Stimulated activated CD4-positive, alpha-beta T cell treated with anti-CD3 and anti-CD28 coated beads, Interleukin-15, amount 100 ng/mL, for 24 hours (primary cell): ENCODE data around the gene ATP6V0D1.
"Not testable (repeated sequence)": the region's sequence is repeated elsewhere in the genome, so short reads cannot be mapped to it uniquely, and the experiment has no call there.

Experiments
- DNase-seq: peaks from one replicate; pipeline ENCODE4 v3.0.0-alpha.2; 2020

ATP6V0D1 gene

DNA sequence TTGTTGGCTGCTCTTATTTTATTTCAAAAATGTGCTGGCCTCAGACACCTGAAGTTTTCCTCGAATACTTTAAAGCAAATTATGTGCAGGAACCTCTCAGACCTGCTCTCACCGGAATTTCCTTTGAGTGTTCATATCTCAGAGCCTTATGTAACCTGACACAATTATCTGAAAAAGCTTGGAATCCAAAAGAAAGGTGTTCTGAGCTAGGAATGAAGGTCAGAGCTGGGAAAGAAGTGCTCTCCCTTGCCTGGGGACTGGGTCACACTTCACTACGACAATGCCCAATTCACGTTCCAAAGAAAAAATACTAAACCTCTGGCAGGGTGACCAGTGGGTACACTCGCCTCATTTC lies 56.7 kb downstream of the ATP6V0D1 start:
- no peak for DNase-seq

DNA sequence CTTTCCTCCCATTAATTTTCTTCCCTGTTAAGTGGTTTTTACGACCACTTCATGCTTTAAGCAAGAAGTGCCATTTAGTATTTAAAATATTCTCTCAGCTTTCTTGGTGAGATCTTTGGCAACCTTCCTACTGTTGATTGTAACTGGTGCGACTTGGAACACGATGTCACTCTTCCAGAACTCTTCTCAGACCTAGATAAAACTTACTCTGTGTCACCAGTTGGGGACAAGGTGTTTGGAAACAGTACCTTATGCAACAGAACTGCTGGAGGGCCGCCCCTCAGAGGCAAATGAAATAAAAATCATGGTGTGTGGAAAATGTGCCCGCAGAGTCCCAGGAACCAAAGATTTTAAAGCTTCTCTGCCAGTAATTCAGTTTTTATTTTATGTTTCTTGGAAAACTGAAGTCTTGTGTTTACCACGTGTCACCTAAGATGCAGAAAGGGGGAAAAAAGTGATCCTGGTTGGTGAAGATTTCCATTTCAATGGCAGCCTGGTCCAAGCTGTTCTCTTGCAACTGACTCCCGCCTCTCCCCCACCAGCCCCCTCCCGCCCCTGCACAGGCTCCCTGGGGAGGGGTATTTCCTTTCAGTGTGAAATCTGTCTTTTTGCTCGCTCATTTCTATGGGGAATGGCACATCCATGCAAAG lies 57.2 kb downstream of the ATP6V0D1 start:
- no peak for DNase-seq

DNA sequence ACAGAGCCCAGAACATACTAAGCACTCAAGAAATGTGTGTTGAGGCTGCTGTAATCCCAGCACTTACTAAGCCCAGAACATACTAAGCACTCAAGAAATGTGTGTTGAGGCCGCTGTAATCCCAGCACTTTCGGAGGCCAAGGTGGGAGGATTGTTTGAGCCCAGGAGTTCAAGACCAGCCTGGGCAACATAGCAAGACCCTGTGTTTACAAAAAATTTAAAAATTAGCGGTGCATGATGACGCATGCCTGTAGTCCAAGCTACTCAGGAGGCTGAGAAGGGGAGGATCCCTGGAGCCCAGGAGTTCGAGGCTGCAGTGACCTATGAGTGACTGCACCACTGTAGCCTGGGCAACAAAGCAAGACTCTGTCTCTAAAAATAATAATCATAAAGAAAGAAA lies 57.9 kb downstream of the ATP6V0D1 start:
- no peak for DNase-seq

DNA sequence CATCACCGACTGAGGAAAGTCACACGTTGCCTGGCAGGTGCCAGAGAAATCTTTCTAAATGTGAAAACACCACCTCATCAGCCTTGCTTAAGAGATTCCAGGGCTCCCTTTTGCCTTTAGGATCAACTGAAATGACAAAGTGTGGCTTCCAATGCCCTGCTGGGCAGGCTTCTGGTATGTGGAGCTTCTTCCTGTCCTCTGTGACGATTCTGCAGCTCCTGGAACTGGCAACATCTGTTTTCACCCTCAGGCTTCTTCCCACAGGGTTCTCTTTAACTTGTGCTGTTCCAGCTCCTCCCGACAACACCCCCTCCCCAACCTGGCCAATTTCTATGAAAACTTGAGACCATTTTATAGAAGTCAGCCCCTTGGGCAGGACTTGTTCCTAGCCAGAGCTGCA lies 59.9 kb downstream of the ATP6V0D1 start:
- no peak for DNase-seq

DNA sequence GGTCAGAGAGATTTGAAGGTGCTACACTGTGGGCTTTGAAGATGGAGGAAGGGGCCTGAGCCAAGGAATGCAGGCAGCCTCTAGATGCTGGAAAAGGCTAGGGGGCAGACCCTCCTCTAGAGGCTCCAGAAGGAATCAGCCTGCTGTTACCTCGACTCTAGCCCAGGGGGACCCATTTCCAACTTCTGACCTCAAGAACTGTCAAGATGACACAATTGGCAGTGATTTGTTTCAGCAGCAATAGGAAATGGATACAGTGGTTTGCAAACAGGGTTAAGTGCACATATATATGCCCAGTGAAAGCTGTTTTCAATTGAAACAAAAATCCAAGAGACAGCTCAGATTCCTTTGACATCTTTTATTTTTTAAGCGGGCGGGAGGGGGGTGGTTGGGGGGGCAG lies 61.0 kb downstream of the ATP6V0D1 start:
- DNase-seq = no peak

DNA sequence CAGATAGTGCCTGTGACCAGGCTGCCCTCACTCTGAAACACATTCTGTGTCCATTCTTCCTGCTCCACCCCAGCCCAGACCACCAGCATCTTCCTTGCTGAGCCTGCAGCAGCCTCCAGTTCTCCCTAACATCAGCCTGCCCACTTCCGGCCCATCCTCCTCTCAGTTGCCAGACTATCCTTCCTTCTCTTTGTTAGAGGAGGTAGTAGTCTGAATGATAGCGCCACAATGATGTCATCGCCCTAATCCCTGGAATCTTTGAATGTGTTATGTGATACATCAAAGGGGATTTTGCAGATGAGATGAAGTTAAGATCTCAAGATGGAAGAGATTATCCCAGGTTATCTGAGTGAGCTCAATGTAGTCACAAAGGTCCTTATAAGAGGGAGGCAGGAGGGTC lies 61.5 kb downstream of the ATP6V0D1 start:
- DNase-seq = no peak

DNA sequence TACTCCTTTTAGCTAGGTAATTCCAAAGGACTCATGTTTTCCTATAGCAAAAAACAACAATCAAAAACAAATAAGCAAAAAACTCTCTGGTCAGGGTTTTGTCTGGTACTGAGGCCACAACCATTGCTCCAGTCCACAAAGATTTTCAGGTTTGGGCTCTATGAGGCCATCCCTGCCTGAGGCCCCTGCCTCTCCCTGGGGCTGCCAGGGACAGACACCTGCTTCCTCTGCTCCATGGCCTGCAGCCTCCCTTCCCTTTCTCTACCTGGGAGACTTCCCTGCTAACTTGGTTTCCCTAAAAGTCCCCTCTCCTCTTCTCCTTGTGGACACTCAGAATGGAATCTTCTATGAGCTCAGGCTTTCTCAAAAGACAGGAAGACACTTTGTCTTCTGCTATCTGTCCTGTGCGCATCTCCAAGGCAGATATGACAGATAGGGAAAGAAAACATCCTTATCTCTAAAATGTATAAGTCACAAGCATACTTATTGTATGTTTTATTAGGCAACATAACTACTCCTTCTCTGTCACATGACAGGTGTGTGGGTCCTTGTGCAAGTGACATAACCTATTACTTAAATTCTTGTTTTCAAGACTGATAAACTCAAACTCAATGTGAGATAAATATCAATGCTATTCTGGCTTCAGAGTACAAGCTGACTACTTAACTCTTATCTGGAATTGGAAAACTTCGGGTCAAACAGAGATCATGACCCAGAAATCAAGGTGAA lies 63.5 kb downstream of the ATP6V0D1 start:
- DNase-seq = no peak

DNA sequence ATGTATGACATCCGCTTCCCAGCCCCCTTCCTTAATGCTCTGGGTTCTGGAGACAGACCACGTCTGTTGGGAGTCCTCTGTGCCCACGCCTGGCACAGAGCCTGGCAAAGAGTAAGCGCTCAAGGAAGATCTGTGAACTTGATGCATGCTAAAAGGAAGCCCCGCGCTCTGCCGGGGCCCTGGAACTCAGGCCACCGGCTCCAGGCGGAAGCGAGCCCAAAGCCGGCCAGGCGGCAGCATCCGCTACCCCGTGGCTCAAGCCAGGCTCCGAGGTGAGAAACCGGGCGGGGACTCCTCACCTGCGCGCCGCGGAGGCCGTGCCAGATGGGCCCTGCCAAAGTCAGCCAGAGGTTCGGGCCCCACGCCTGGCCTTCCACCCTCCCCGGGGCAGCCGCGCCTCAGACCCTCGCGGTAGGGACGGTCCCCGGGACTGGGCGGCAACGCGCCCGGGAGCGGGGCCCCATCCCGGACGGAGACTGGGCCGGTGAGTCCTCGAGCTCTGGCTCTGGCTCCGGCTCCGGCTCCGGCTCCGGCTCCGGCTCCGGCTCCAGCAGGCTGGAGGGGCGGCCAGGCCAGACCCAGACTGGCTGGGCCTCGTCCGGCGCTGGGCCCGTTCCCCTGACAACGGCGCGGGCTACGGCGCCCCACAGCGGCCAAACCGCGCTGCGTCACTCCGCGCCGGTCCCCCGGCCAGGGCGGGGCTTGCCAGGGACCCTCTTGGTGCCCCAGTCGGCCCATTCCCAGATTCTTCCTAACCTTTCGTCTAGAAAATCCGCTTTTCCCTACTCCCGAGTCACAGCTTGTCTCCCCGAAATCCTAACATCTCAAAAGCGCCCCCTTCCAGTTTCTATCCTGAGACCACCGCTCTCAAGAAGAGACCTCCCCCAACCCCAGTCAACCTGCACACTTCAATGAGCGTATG lies 64.8 kb downstream of the ATP6V0D1 start, which contains the start of gene ZDHHC1:
TSS of gene ZDHHC1 (minus strand) at position 606 of the 922 bp plus-strand sequence. CDS start 8,702 bp downstream, outside the sequence.
- DNase-seq = peak; percentile 75

DNA sequence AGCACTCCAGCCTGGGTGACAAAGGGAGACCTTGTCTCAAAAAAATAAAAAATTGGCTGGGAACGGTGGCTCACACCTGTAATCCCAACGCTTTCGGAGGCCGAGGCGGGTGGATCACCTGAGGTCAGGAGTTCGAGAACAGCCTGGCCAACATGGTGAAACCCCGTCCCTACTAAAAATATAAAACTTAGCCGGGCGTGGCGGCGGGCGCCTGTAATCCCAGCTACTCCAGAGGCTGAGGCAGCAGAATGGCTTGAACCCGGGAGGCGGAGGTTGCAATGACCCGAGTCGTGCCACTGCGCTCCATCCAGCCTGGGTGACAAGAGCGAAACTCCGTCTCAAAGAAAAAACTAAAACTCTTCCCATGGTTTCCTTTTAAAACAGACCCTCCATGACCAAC lies 65.5 kb downstream of the ATP6V0D1 start:
- DNase-seq = not testable (repeated sequence)

DNA sequence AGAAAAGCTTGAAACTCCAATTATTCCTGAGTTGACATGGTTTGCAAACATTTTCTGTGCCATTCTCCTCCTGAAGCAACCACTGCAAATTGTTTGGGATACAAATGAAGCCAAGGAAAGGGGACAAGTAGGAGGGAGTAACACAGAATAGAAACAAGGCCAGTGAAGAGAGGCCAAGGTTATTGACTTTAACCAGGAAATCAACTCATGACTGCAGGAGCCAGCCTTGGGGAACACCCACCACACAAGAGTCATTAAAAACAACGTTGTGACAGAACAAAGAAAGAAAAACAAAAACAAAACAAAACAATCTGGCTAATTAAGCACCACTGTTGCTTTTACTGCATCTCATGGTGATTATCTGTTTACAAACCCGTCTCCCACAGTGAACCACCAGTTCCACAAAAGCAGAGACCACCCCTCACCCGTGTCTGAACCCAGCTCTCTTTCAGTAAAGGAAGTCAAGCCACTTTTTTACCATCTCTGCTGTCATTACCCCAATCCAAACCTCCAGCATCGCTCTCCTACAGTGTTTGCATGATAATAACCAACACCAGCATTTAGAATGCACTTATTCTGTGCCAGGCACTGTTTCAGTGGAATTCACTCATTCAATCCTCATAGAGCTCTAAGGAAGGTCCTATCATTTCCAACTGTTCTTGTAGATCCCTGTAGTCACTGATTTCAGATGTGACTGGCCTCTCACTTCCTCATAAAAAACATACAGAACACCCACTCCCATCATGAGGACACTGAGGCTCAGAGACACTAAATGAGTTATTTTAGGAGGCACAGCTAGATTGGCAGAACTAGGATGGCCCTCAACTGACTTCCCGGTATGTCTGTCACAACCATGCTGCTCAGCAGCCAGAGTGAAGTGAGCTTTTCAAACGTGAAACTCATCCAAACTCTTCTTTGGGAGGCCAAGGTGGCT lies 66.7 kb downstream of the ATP6V0D1 start:
- DNase-seq = no peak

DNA sequence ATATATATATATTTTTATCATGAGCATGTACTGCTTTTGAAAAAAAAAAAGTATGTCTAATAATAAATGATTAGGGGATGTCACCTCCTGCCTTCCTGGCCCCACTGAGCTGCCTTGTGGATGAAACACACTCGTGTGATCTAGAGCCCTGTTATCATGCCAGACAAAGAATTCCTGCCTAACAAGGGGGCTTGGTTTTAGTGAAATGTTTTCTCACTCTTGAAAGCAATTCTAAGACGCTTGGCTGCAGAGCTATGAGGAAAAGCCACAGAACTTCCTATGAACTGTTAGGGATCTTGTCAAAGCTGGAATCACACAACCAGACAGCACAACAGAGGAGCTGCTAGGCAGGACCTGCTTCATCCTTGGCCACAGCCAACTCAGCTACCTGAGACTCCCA lies 68.7 kb downstream of the ATP6V0D1 start:
- no peak for DNase-seq

DNA sequence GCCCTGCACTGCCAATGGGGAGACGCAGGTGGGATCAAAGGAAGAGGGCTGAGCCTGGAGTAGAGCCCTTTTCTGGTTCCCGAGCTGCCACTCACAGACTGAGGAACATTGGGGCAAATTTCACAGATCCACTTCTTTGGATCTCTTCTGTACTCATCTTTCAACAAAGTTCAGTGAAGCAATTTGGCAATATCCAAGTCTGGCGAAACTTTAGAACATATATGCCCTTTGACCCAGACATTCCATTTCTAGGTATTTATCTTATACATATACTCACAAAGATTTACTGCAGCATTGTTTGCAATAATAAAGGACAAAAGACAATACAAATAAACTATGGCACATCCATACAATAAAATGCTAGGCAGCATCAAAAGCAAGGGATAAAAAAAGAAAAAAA lies 69.6 kb downstream of the ATP6V0D1 start:
- no peak for DNase-seq

DNA sequence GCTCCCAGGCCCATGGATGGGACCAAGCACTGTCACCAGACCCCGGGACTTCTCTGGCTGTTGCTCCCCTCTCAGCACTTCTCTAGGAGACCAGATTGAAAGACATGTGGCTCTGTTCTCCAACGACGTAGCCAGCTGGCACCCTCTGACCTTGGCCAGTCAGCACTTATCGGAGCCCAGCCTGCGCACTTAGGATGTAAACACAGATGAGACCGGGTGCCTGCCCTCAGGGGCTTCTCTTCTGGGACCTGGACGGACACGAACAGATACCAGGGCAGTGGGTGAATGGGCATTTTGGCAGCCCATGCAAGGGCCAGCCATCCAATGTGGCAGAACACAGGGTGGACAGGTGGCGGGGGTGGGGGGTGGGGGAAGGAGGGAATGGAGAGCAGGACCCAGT lies 71.3 kb downstream of the ATP6V0D1 start:
- no peak for DNase-seq

DNA sequence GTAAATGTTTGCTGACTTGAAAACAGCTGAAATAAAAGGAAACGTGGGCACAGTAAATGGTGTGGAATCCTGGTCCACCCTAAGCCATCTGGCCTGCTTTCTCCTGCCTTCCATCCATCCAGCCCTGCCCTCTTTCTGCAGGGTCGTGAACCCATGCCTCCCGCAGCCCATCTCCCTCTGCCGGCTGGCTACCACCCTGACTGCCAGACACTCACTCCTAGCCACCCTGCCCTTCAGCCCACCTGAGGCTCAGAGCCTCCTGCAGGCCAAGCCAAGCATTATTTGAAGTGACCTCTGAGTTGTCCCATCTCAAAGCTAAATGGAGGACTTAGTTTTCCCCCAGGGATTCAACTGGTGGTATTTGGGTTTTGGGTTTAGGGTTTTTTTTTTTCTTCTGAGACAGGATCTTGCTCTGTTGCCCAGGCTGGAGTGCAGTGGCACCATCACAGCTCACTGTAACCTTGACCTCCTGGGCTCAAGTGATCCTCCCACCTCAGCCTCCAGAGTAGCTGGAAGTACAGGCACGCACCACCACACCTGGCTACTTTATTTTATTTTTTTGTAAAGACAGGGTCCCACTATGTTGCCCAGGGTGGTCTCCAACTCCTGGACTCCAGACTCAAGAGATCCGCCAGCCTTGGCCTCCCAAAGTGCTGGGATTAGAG lies 73.0 kb downstream of the ATP6V0D1 start:
- no peak for DNase-seq

DNA sequence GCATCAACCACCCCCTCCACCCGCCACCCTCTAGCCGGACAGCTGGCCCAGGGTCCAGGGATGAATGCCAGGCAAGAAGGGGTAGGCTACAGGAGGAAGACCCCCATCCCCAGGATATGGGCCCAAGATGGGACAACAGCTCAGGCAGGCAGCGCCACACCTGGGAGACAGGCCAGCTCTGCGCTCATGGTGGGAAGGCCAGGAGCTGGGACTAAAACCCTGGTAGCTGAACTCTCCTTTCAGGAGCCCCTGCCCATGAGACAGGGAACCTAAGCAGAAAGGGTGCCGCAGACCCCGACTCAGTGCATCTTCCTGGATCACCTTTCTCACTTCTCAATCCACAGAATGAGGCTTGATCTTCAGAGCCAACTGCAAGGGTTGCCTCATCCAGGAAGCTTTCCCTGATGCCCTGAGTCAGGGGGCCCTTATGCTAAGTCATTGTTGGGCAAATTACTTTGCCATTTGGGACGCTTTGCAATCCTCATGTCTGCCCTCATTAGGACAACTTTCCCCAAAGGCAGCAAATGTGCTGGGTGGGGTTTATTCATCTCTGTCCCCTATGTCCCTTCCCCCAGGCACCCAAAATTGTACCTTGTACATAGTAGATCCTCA lies 73.7 kb downstream of the ATP6V0D1 start:
- no peak for DNase-seq

DNA sequence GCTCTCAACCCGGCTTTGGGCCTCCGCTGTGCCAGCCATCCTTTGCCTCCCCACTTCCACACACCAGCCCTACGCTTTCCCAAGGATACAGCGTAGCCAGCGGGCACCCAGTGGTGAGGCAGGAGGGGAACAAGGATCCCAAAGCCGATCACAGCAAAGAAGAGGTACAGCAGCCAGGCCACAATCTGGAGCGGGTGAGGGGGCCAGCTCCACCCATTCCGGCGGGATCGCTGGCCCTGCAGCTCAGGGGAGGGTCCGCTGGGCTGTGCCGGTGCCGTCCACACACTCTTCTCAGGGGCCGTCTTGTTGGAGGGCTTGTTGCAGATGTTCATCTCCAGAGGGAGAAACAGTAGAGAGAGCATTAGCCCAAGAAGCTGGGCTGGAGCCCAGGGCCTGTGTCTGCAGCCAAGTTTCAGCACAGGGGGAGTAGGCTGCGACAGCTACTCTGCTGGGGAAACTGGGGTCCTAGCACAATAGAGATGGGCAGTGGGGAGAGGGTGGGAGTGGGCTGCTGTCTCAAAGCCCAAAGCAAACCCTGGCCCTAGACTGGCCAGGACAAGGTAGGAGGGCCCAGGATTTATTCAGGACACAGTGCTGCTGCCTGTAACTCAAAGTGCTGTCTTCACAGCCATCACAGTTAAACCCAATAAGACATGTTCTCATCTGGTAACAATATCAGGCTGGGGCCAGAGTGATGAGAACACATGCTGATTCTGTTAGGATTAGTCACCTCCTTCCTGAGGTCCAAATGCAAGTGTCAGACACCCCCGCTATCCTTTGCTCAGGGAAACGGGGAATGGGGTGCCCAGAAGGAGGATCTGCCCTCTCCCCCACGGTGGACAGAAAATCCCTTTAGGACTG lies 74.6 kb downstream of the ATP6V0D1 start:
- DNase-seq = no peak

DNA sequence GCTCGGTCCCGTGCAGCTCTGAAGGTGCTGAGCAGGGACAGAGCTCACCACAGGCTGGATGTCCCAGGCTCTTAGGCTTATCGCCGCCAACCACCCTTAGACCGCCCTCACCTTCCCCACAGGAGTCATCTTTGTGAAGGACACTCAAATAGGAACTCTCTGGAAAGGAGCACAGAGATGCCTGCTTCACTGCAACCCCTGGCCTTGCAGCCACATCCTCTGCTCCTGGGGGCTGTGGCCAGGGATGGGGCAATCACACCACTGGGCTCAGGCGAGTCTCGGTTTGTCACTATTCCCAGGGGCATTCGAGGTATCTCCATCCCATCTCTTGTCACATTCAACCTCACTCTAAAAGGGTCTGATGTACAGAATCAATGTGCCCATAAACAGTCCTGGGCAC lies 75.6 kb downstream of the ATP6V0D1 start:
- no peak for DNase-seq

DNA sequence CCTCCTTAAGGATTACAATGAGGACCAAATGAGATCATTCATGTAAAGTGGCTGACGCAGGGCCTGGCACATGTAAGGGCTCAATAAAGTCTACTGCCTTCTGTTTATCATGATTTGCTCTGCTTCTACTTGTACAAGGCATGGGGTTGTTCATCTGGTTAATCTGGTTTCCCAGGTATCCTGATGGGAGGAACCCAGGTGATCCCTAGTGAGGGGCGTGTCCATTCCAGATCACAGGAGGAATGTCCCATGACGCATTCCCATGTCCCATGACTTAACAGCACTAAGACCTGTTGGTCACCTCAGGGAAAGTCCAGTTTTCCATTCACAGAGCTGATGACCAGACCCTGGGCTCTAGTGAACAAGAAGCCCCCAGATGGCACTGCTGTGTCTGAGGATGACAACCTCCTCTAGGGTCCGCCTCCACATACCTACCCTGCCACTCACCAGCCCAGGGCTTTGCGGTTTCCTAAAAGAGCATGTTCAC lies 76.2 kb downstream of the ATP6V0D1 start:
- DNase-seq = no peak

DNA sequence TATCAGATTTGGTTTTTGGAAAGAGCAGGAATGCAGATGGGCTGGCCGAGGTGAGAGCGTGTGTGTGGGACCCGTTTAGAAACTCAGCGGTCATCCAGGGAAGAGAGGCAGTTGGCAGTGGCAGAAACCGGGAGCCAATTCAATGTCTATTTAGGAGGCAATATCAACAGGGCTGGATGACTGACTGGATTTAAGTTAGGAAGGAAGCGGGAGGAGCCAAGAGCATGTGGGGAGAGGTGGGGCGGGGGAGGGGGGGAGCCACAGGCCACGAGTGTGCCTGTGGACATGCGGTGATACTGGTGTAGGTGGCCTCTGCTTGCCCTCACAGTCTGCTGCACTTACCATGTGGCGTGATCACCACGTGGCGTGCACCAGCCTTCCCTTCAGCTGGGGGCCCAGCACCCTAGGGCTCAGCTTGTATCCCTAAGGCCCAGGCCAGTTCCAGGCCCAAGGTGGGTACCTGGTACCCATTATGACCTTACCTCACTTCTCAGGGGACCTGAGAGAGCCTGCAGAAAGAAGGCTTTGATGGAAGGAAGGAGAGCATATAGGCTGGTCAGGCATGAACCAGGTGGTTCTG lies 76.9 kb downstream of the ATP6V0D1 start:
- DNase-seq = no peak

DNA sequence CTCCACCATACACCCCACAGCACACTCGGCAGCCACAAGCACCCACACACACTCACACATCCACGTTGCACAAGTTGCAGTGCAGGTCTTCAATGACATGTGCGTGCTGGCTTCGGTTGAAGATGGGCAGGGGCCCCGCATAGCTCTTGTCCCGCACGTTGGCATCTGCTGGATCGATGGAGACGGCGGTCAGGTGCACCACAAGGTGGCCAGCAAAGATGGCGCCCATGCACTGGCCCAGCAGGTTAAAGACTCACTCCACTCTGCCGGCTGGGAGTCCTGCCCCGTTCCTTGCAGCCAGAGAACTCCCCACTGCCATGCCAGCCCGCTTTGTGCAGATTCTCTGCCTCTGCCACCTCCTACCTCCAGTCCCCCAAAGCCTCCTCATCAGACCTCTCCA lies 80.1 kb downstream of the ATP6V0D1 start:
- DNase-seq = no peak
